GM21737 (cell line): Measurements from ENCODE around the gene MDFIC.

Experiments used
- ATAC-seq: cut with Tn5 transposase; IDR thresholded peaks from one replicate; pipeline ENCODE4 v1.9.1; 2021; ENCODE audit warnings: mild to moderate bottlenecking, moderate library complexity; ENCODE audit not compliant: unreplicated experiment

The MDFIC gene

GRCh38 chr7:115034515-115034914 lies 112.6 kb downstream of the MDFIC start:
- no peak for ATAC-seq

GRCh38 chr7:115037128-115037802 lies 115.4 kb downstream of the MDFIC start:
- ATAC-seq, result no peak

GRCh38 chr7:115038158-115038557 lies 116.3 kb downstream of the MDFIC start:
- no peak for ATAC-seq

- no peak for ATAC-seq
Observed at GRCh38 chr7:115040057-115040456, 118.2 kb downstream of the MDFIC start.

- ATAC-seq, result no peak
Observed at GRCh38 chr7:115040495-115040894, 118.6 kb downstream of the MDFIC start.

- ATAC-seq, result no peak
Observed at GRCh38 chr7:115042596-115042995, 120.7 kb downstream of the MDFIC start.

GRCh38 chr7:115043605-115044004 lies 121.7 kb downstream of the MDFIC start:
- no peak for ATAC-seq

GRCh38 chr7:115044224-115044623 lies 122.3 kb downstream of the MDFIC start:
- ATAC-seq, result no peak

- ATAC-seq, result no peak
Observed at GRCh38 chr7:115047958-115048720, 126.2 kb downstream of the MDFIC start.

GRCh38 chr7:115052706-115053105 lies 130.8 kb downstream of the MDFIC start:
- ATAC-seq, result no peak

GRCh38 chr7:115054478-115055065 lies 132.7 kb downstream of the MDFIC start:
- no peak for ATAC-seq

GRCh38 chr7:115056019-115056418 lies 134.1 kb downstream of the MDFIC start:
- ATAC-seq, result no peak

- ATAC-seq, result no peak
Observed at GRCh38 chr7:115058726-115059125, 136.8 kb downstream of the MDFIC start.

GRCh38 chr7:115059321-115059720 lies 137.4 kb downstream of the MDFIC start:
- ATAC-seq, result no peak

GRCh38 chr7:115060095-115060870 lies 138.4 kb downstream of the MDFIC start:
- peak; percentile 59 for ATAC-seq

GRCh38 chr7:115066050-115066449 lies 144.2 kb downstream of the MDFIC start:
- no peak for ATAC-seq

GRCh38 chr7:115066634-115067033 lies 144.7 kb downstream of the MDFIC start:
- no peak for ATAC-seq

- no peak for ATAC-seq
Observed at GRCh38 chr7:115068220-115068619, 146.3 kb downstream of the MDFIC start.
